Head of caudate nucleus (tissue), 42 donors: ENCODE measurements around the gene SHROOM3.

Source experiments
- DNase-seq, 42 donors: peaks; one replicate each; pipeline versions ENCODE4 v3.0.0 to v3.0.0-alpha.2; 2020 to 2021; ENCODE audit warnings: mixed read lengths in 7 of 42
- intact Hi-C: fragments of 100-400 bp; cut with DNase I; formaldehyde crosslinking; loops from one replicate; pipeline ENCODE4 v1.15.0; 2022

Gene SHROOM3

GRCh38 chr4:76694056-76694455 lies 259.0 kb downstream of the SHROOM3 start:
- intact Hi-C loops: no loop called here
- no peak for DNase-seq

- no peak for DNase-seq
- intact Hi-C loops: no loop called here
Observed at GRCh38 chr4:76696109-76696508, 261.1 kb downstream of the SHROOM3 start.

GRCh38 chr4:76697129-76697803 lies 262.2 kb downstream of the SHROOM3 start:
- intact Hi-C loops: no loop called here
- no peak for DNase-seq

- no peak for DNase-seq
- intact Hi-C loops: no loop called here
Observed at GRCh38 chr4:76698141-76698540, 263.1 kb downstream of the SHROOM3 start.

- intact Hi-C loops: no loop called here
- no peak for DNase-seq
Observed at GRCh38 chr4:76699751-76700310, 264.8 kb downstream of the SHROOM3 start.

GRCh38 chr4:76702440-76703122 lies 267.6 kb downstream of the SHROOM3 start:
- DNase-seq: no peak
- intact Hi-C loops: no loop called here

- DNase-seq: no peak
- intact Hi-C loops: no loop called here
Observed at GRCh38 chr4:76703123-76703490, 268.1 kb downstream of the SHROOM3 start.

GRCh38 chr4:76703676-76704075 lies 268.6 kb downstream of the SHROOM3 start:
- DNase-seq: no peak

GRCh38 chr4:76704133-76704881 lies 269.3 kb downstream of the SHROOM3 start:
- intact Hi-C loops: no loop called here

More at GRCh38 chr4:76703676-76704075, 268.6 kb downstream of the SHROOM3 start:
- intact Hi-C loops: no loop called here

GRCh38 chr4:76705472-76705871 lies 270.4 kb downstream of the SHROOM3 start:
- intact Hi-C loops: no loop called here
- no peak for DNase-seq

More at GRCh38 chr4:76704133-76704881, 269.3 kb downstream of the SHROOM3 start:
- no peak for DNase-seq

GRCh38 chr4:76706581-76706980 lies 271.6 kb downstream of the SHROOM3 start:
- intact Hi-C loops: no loop called here
- DNase-seq: no peak

- intact Hi-C loops: no loop called here
- DNase-seq: no peak
Observed at GRCh38 chr4:76708971-76709771, 274.1 kb downstream of the SHROOM3 start.

- intact Hi-C loops: no loop called here
- DNase-seq: no peak
Observed at GRCh38 chr4:76709772-76710090, 274.7 kb downstream of the SHROOM3 start.

- intact Hi-C loops: no loop called here
Observed at GRCh38 chr4:76712564-76712963, 277.5 kb downstream of the SHROOM3 start.

GRCh38 chr4:76714226-76714625 lies 279.2 kb downstream of the SHROOM3 start:
- no peak for DNase-seq
- intact Hi-C loops: no loop called here

More at GRCh38 chr4:76712564-76712963, 277.5 kb downstream of the SHROOM3 start:
- DNase-seq: no peak

GRCh38 chr4:76716020-76716419 lies 281.0 kb downstream of the SHROOM3 start:
- intact Hi-C loops: no loop called here
- DNase-seq: no peak

- intact Hi-C loops: no loop called here
Observed at GRCh38 chr4:76716658-76717057, 281.6 kb downstream of the SHROOM3 start.

GRCh38 chr4:76717431-76717830 lies 282.4 kb downstream of the SHROOM3 start:
- intact Hi-C loops: no loop called here
- no peak for DNase-seq

More at GRCh38 chr4:76716658-76717057, 281.6 kb downstream of the SHROOM3 start:
- DNase-seq: no peak

GRCh38 chr4:76718021-76718420 lies 283.0 kb downstream of the SHROOM3 start:
- intact Hi-C loops: no loop called here
- DNase-seq: no peak
